Gastroesophageal sphincter (tissue), 4 donors: ENCODE measurements around the gene MMD2. TPM values are rescaled to one million over a fixed set of nuclear protein-coding genes. Genes with fewer than 3 reads are reported as not detected.

Experiments used
- ATAC-seq: fragments of 150-250 bp; one replicate; pipeline ENCODE4 v1.9.1; 2016; ENCODE audit warnings: mild to moderate bottlenecking, moderate library complexity
- H3K27ac ChIP-seq, 4 donors: fragments of 200-600 bp; sonication (generic) in 3 of 4; 1 replicate in 3 of 4; 2 replicates in 1 of 4; pipeline ENCODE4 v1.5.1; 2016 to 2019
- H3K27me3 ChIP-seq: fragments of 200-600 bp; sonication (generic); one replicate; pipeline ENCODE4 v1.5.1; 2019
- H3K36me3 ChIP-seq, 2 donors: fragments of 200-600 bp; sonication (generic); one replicate each; pipeline ENCODE4 v1.5.1; 2019; ENCODE audit warnings: control low read depth in 1 of 2
- H3K4me1 ChIP-seq, 3 donors: fragments of 200-600 bp; sonication (generic); 1 replicate in 2 of 3; 2 replicates in 1 of 3; pipeline ENCODE4 v1.5.1; 2016 to 2019; ENCODE audit warnings: control low read depth in 2 of 3
- H3K4me3 ChIP-seq, 2 donors: fragments of 200-600 bp; sonication (generic); one replicate each; pipeline ENCODE4 v1.5.1; 2019; ENCODE audit warnings: mild to moderate bottlenecking in 1 of 2, moderate library complexity in 1 of 2
- H3K9me3 ChIP-seq, 3 donors: fragments of 200-600 bp; sonication (generic); one replicate each; pipeline ENCODE4 v1.5.1; 2017 to 2019; ENCODE audit warnings: control low read depth in 2 of 3
- EP300 ChIP-seq: sonication (generic); formaldehyde crosslinking; IDR thresholded peaks from one replicate; pipeline ENCODE4 v1.6.1; 2017; ENCODE audit warnings: antibody characterized with exemption, mild to moderate bottlenecking
- POLR2A ChIP-seq, 2 donors: fragments of 450-650 bp; IDR thresholded peaks; one replicate each; pipeline ENCODE4 v1.6.1; 2017; ENCODE audit warnings: antibody characterized with exemption in 2 of 2, mild to moderate bottlenecking in 2 of 2, moderate library complexity in 1 of 2
- POLR2AphosphoS5 ChIP-seq: sonication (generic); formaldehyde crosslinking; IDR thresholded peaks from one replicate; pipeline ENCODE4 v1.6.1; 2017; ENCODE audit warnings: antibody characterized with exemption
- WGBS, 2 donors: methylation state at CpG; one replicate each; pipeline ENCODE4 v1.1.5; 2018; ENCODE audit warnings: low coverage in 1 of 2; 5-methylcytosine and 5-hydroxymethylcytosine counted together
- total RNA-seq, 4 donors: library from RNA; depleted of rRNA; stranded (reverse); fragments of >200 nt; gene quantifications; one replicate each; pipeline ENCODE4 v1.1.0, GENCODE V29; 2016
- TF ChIP-seq, protein P1 (sequence below), 4 experiments: fragments of 200-600 bp in 2 of 4; fragments of 450-650 bp in 2 of 4; sonication (generic) in 1 of 4; IDR thresholded peaks; one replicate each; pipeline ENCODE4 v1.5.1; 2017 to 2019; ENCODE audit warnings: antibody characterized with exemption in 4 of 4, mild to moderate bottlenecking in 2 of 4, moderate library complexity in 2 of 4

MMD2 gene
- total RNA-seq, 4 donors from 2014 or later, result 1.1 TPM; not detected in 3

DNA sequence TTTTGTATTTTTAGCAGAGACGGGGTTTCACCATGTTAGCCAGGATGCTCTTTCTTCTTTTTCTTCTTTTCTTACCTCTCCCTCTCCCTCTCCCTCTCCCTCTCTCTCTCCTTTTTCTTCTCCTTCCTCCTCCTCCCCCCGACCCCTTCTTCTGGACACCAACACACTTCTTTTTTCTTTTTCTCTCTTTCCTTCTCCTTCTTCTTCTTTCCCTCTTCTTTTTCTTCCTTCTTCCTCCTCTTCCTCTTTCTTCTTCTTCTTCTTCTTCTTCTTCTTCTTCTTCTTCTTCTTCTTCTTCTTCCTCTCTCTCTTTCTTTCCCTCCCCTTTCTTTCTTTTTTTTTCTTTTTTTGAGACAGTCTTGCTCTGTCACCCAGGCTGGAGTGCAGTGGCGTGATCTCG lies 14.0 kb downstream of the MMD2 start:
- 70 to 86% methylated on average over 2 to 3 of the region's 4 CpGs for WGBS, 2 donors
- no peak for TF ChIP-seq POLR2AphosphoS5
- TF ChIP-seq, protein P1, sequence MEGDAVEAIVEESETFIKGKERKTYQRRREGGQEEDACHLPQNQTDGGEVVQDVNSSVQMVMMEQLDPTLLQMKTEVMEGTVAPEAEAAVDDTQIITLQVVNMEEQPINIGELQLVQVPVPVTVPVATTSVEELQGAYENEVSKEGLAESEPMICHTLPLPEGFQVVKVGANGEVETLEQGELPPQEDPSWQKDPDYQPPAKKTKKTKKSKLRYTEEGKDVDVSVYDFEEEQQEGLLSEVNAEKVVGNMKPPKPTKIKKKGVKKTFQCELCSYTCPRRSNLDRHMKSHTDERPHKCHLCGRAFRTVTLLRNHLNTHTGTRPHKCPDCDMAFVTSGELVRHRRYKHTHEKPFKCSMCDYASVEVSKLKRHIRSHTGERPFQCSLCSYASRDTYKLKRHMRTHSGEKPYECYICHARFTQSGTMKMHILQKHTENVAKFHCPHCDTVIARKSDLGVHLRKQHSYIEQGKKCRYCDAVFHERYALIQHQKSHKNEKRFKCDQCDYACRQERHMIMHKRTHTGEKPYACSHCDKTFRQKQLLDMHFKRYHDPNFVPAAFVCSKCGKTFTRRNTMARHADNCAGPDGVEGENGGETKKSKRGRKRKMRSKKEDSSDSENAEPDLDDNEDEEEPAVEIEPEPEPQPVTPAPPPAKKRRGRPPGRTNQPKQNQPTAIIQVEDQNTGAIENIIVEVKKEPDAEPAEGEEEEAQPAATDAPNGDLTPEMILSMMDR (IDR thresholded peaks at IDR 0.05), result no peak
- no peak for TF ChIP-seq EP300
- TF ChIP-seq POLR2A (IDR thresholded peaks at IDR 0.05), result no peak
- no peaks in the 10 kb centered on the region for H3K4me1 ChIP-seq
- ATAC-seq, result no peak
- H3K27ac ChIP-seq, result no peak overlapping the region
- H3K27me3 ChIP-seq, result peaks cover 55% of the 10 kb centered on the region
- no peaks in the 10 kb centered on the region for H3K36me3 ChIP-seq
- H3K9me3 ChIP-seq, result no peaks in the 10 kb centered on the region
- no peak overlapping the region for H3K4me3 ChIP-seq

DNA sequence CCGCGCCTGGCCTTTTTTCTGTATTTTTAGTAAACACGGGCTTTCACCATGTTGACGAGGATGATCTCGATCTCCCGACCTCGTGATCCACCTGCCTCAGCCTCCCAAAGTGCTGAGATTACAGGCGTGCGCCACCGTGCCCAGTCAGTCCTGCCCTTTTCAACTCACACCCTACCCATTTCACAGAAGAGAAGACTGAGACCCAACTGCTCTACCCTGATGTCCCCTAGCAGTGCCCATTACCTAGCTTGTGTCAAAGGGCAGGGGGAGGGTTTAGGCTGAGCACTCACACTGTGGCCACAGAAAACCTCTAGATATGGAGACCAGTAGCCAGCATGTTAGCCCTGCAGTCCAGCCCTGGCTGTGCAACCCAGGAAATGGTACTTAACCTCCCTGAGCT lies 15.7 kb downstream of the MMD2 start:
- H3K27ac ChIP-seq, result no peak overlapping the region
- no peak for ATAC-seq
- no peaks in the 10 kb centered on the region for H3K9me3 ChIP-seq
- TF ChIP-seq POLR2A (IDR thresholded peaks at IDR 0.05) (no peak), POLR2AphosphoS5 (no peak), EP300 (no peak)
- TF ChIP-seq, protein P1 (IDR thresholded peaks at IDR 0.05), result no peak
- no peaks in the 10 kb centered on the region for H3K36me3 ChIP-seq
- no peak overlapping the region for H3K4me3 ChIP-seq
- WGBS, 2 donors, result 80 to 90% methylated on average over 1 to 2 of the region's 10 CpGs
- H3K27me3 ChIP-seq, result peaks cover 49% of the 10 kb centered on the region
- no peaks in the 10 kb centered on the region for H3K4me1 ChIP-seq

DNA sequence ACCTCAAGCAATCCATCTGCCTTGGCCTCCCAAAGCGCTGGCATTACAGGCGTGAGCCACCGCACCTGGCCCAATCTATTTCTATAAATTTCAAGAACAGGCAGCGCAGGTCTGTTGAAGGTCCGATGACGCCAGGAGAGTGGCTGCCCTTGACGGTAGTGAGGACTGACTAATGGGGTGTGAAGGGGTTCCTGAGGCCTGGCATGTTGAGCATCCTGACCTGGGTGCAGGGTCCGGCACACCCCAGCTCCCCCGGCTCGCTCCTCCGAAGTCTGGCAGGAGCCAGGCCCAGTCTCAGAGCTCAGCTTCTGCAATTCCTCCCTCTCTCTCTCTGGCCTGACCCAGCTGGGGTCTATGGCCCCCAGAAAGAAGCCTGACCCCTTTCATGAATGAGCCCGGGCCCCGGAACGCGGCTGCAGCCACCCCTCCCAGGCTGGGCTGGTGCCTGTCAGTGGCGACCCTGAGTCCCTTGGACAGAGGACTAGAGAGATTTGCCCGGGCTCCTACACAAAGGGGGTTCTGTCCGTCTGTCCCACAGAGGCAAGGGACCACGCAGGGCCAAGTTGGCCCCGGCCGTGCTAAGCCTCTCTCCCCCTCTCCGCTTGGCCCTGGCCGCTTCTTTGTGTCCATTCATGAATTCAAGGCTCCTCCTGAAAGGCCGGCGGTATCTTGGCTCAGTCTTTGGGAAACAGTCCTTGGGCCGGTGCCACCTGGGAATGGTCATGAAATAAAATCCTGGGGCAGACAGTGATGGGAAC lies 18.8 kb downstream of the MMD2 start:
- no peaks in the 10 kb centered on the region for H3K9me3 ChIP-seq
- ATAC-seq, result no peak
- peaks cover 25% of the 10 kb centered on the region for H3K27me3 ChIP-seq
- TF ChIP-seq, protein P1 (IDR thresholded peaks at IDR 0.05), result no peak
- no peak for TF ChIP-seq POLR2AphosphoS5
- TF ChIP-seq EP300, result no peak
- TF ChIP-seq POLR2A (IDR thresholded peaks at IDR 0.05), result no peak
- H3K36me3 ChIP-seq, result no peaks in the 10 kb centered on the region
- 86% methylated on average over 4 of the region's 26 CpGs; no CpG with 5 or more reads in 1 of the 2 donors for WGBS, 2 donors
- no peaks in the 10 kb centered on the region for H3K4me1 ChIP-seq
- no peak overlapping the region for H3K27ac ChIP-seq
- H3K4me3 ChIP-seq, result no peak overlapping the region

DNA sequence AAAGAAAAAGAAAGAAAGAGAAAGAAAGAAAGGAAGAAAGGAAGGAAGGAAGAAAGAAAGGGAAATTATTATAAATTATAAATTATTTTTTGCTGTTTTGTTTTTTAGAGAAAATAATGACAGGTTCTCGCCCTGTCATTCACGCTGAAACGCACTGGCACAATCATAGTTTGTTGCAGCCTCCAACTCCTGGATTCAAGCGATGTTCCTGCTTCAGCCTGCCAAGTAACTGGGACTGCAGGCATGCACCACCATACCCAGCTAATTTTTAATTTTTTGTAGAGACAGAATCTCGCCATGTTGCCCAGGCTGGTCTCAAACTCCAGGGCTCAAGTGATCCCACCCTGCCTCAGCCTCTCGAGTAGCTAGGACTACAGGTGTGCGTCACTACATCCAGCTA lies 21.6 kb downstream of the MMD2 start:
- Histone ChIP-seq H3K36me3 (no peaks in the 10 kb centered on the region), H3K27ac (no peak overlapping the region), H3K9me3 (no peaks in the 10 kb centered on the region), H3K27me3 (peaks cover 27% of the 10 kb centered on the region), H3K4me3 (no peak overlapping the region), H3K4me1 (no peaks in the 10 kb centered on the region)
- no peak for TF ChIP-seq POLR2A (IDR thresholded peaks at IDR 0.05)
- TF ChIP-seq EP300, result no peak
- TF ChIP-seq POLR2AphosphoS5, result no peak
- TF ChIP-seq, protein P1 (IDR thresholded peaks at IDR 0.05), result no peak
- no peak for ATAC-seq
- WGBS, 2 donors, result 80 to 85% methylated on average over 5 to 7 of the region's 7 CpGs

DNA sequence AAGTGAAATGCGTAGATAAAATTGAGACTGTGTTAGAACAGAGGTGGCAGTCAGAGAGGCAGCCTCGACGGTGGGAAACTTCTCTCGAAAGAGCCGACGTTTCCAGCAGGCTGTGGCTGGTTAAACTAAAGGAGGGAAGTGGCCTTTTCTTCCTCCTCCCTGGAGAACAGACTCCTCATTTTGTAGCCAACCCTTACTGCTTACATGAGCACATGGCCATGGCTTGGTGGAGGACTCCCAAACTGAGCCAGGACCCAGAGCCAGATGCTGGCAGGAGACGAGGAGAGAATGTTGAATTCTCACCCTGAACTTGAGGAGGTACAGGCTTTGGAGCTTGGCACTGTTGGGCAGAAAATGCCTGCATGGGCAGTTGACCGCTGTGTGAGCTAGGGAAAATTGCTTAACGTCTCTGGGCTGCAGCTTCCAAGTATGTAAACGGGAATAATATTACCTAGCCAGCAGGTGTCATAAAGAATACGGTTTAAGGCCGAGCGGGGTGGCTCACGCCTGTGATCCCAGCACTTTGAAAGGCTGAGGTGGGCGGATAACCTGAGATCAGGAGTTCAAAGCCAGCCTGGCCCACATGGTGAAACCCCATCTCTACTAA lies 24.5 kb downstream of the MMD2 start:
- 60 to 71% methylated on average over 2 to 9 of the region's 15 CpGs for WGBS, 2 donors
- Histone ChIP-seq H3K27ac (no peak overlapping the region), H3K36me3 (no peaks in the 10 kb centered on the region)

More for the DNA sequence above, 24.5 kb downstream of the MMD2 start:
- no peaks in the 10 kb centered on the region for H3K4me1 ChIP-seq
- TF ChIP-seq POLR2A (IDR thresholded peaks at IDR 0.05) (no peak), POLR2AphosphoS5 (no peak), EP300 (no peak)
- TF ChIP-seq, protein P1 (IDR thresholded peaks at IDR 0.05), result no peak
- ATAC-seq, result no peak
- H3K27me3 ChIP-seq, result peaks cover 27% of the 10 kb centered on the region
- H3K4me3 ChIP-seq, result no peak overlapping the region
- no peaks in the 10 kb centered on the region for H3K9me3 ChIP-seq
